ENCODE data around the gene SURF6. TPM values are rescaled to one million over a fixed set of nuclear protein-coding genes. Genes with fewer than 3 reads are reported as not detected.

SURF6 gene
- total RNA-seq, 1 experiment from 2014 or later: 56.3 TPM

GRCh38 chr9:133359399-133360175 is 23.6 kb upstream of the SURF6 start:
- Histone ChIP-seq H3T11ph (ENCODE audit: low read length) (no peak overlapping the region), H3K23ac (ENCODE audit: insufficient read length, low read depth, low read length) (no peak overlapping the region), H3K79me2 (ENCODE audit: insufficient read depth, low read length) (no peaks in the 10 kb centered on the region; the same call in 1 of the 2 replicates), H2AK5ac (ENCODE audit: insufficient read length, low read length) (no peak overlapping the region), H3K4me1 (ENCODE audit: insufficient read depth, low read length) (no peaks in the 10 kb centered on the region), H4K20me1 (ENCODE audit: control insufficient read depth, insufficient read depth, insufficient read length) (no peaks in the 10 kb centered on the region), H2BK20ac (ENCODE audit: low read depth, low read length, poor library complexity, severe bottlenecking) (no peak overlapping the region), H3K18ac (ENCODE audit: insufficient read length, low read depth, low read length) (no peak overlapping the region), H3K56ac (ENCODE audit: insufficient read length, low read depth, low read length) (no peak overlapping the region), H4K5ac (ENCODE audit: insufficient read length, low read depth, low read length) (no peak overlapping the region), H3K79me1 (ENCODE audit: insufficient read depth, low read depth, low read length, poor library complexity, severe bottlenecking) (peaks cover 3% of the 10 kb centered on the region), H3K27ac (ENCODE audit: insufficient read length, low read depth, low read length) (no peak overlapping the region), H2BK12ac (ENCODE audit: insufficient read length, low read depth, low read length) (no peak overlapping the region), H2AFZ (ENCODE audit: low read length) (no peak overlapping the region), H2BK15ac (ENCODE audit: low read depth, low read length) (no peak overlapping the region), H2BK5ac (ENCODE audit: insufficient read length, low read length) (no peak overlapping the region), H4K91ac (ENCODE audit: insufficient read length, low read depth, low read length) (no peak overlapping the region), H3K4me2 (ENCODE audit: insufficient read depth, insufficient read length, low read length) (no peak overlapping the region), H3K23me2 (ENCODE audit: insufficient read length, low read depth, low read length, poor library complexity, severe bottlenecking) (peaks cover 10% of the 10 kb centered on the region), H3K9ac (ENCODE audit: extremely low read depth, insufficient read length, low read length) (no peak overlapping the region), H2BK120ac (ENCODE audit: low read depth, low read length, poor library complexity, severe bottlenecking) (no peak overlapping the region), H3K4ac (ENCODE audit: low read depth, low read length) (no peak overlapping the region), H4K8ac (replicated peaks; ENCODE audit: insufficient read length, low read depth, low read length) (no peak overlapping the region), H3K27me3 (ENCODE audit: insufficient read depth, low read length) (no peaks in the 10 kb centered on the region), H3K14ac (ENCODE audit: insufficient read depth, low read length) (no peak overlapping the region), H3K9me3 (ENCODE audit: control insufficient read depth, low read depth, low read length) (no peaks in the 10 kb centered on the region)
- H3K27me3 Mint-ChIP-seq (ENCODE audit: low read depth): no peaks in the 10 kb centered on the region; the same call in 1 of the 2 replicates
- H3K4me1 Mint-ChIP-seq: peaks cover 11 to 12% of the 10 kb centered on the region in 2 experiments
- peak; percentile 66 for TF ChIP-seq CTCF (conservative IDR thresholded peaks at IDR 0.05)
- H3K9me3 Mint-ChIP-seq: no peaks in the 10 kb centered on the region
- peak overlapping the region; percentile 24 to 53; a peak in 3 of 5 replicates for H3K4me3 Mint-ChIP-seq
- peak; percentile 67 for DNase-seq
- no CpG with 5 or more reads among the region's 20 CpGs for WGBS (ENCODE audit: extremely low coverage, insufficient read length, low lambda C conversion rate)
- peak overlapping the region in 2 of 3 experiments; percentile 23 to 74; a peak in 2 of 7 replicates for H3K27ac Mint-ChIP-seq
- H3K36me3 Mint-ChIP-seq (ENCODE audit: insufficient read depth in 1 of 3, low read depth in 3 of 3): peaks cover 20 to 68% (median 62%) of the 10 kb centered on the region in 3 experiments; a peak in 6 of 7 replicates

Measured in H9 (cell line).